Stimulated activated CD4-positive, alpha-beta T cell treated with anti-CD3 and anti-CD28 coated beads, Interleukin-12 subunit alpha, Interleukin-12 subunit beta, amount 100 ng/mL, for 48 hours (primary cell): ENCODE data around the gene ME3.

Experiments used
- DNase-seq, 3 donors: peaks; one replicate each; pipeline ENCODE4 v3.0.0-alpha.2; 2020; ENCODE audit warnings: low read depth in 2 of 3, low spot score in 1 of 3

The ME3 gene

GRCh38 chr11:86672007-86672621 lies at the start of gene ME3:
ME3 (minus strand) TSS chr11:86672616.
- DNase-seq, result peak; percentile 24 to 26 (median 26)

- DNase-seq, result no peak
Observed at GRCh38 chr11:86722006-86722405, 49.6 kb upstream of the ME3 start.

DNA sequence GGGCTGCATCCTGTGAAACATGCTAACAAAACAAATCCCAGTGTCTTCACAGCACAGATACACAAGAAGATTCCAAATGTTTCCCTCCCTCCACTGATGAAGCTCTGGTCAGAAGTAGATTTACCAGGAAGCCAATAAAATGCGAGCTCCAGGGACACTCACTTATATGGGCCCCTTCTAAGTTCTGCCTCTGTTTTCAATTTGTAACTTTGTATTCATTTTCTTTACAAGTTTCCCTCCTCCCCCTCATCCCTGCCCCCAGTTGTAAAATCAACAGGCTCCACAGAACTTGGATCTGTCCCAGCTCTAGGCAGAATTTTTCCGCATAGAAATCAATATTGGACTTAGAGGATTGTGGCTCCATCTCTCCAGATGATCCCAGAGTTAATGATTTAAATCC lies 48.1 kb upstream of the ME3 start:
- no peak for DNase-seq

DNA sequence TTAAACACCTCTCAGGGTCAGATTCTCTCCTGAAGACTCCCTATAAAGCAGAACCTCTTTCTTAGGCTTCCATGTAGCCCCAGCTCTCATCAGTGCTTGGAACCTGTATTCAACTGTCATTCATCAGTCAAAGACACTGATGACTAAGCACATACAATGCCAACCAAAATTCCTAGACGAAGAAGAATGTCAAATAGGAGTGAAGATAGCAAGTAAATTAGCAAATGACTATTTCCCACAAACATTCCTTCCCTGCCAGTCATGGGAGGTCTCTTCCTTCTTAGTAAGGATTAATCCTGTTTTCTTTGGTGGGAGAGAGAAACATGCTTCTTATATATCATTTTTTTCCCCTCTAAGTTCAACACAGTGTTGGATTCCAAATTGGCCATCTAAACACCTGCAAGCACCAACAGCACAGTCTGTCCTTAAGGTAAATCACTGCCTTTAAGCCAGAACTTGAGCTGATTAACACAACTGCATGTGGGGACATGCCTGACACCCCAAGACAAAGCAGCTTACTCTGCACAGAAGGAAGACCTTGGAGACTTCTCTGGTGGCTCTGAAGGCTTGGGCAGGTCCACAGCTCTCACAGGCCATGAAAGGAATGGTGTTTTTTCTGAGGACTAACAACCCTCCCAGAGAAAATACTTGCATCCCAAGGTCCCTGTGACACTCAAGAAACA lies 47.5 kb upstream of the ME3 start:
- DNase-seq, result no peak

DNA sequence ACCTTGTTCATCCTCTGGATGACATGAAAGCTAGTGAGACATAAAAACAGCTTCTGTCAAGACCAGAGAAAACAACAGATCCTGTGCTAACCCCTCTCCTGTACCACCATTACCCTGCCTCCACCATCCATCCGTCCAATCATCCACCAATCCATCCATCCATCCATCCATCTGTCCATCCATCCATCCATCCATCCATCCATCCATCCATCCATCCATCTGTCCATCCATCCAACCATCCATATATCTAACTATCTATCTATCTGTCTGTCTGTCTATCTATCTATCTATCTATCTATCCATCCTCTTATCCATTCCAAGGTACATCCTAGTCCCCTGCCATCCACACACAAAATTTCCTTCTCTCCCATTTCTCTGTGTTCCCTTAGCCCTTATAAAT lies 46.6 kb upstream of the ME3 start:
- DNase-seq, result no peak

- no peak for DNase-seq
Observed at GRCh38 chr11:86718521-86718920, 46.1 kb upstream of the ME3 start.

- DNase-seq, result no peak
Observed at GRCh38 chr11:86717817-86718501, 45.5 kb upstream of the ME3 start.

DNA sequence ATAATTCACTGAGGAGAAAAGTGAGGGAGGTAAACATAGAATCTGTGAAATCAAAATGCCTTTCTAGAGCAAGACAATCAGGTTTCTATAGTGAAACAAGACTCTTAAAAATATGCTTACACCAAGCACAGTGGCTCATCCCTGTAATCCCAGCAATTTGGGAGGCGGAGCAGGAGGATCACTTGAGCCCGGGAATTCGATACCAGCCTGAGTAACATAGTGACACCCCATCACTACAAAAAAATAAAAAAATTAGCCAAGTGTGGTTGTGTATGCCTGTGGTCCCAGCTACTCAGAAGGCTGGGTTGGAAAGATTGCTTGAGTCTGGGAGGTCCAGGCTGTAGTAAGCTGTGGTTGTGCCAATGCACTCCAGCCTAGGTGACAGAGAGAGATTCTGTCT lies 43.2 kb upstream of the ME3 start:
- DNase-seq, result no peak

- DNase-seq, result no peak
Observed at GRCh38 chr11:86713552-86713951, 41.1 kb upstream of the ME3 start.

DNA sequence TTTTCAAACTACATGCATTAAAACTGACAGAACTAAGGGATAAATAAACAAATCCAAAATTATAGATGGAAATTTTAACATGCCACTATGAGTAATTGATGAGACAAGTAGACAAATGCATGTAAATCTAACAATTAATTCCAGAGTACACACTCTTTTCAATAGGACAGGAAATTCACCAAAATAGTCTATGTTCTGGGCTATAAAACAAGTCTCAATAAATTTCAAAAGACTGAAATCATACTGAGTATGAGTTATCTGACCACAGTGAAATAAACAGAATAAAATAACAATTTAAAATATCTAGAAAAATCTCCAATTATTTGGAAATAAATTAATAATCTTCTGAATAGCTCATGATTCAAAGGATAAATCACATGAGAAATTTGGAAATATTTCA lies 38.5 kb upstream of the ME3 start:
- DNase-seq, result no peak

GRCh38 chr11:86708669-86709068 lies 36.3 kb upstream of the ME3 start:
- no peak for DNase-seq

DNA sequence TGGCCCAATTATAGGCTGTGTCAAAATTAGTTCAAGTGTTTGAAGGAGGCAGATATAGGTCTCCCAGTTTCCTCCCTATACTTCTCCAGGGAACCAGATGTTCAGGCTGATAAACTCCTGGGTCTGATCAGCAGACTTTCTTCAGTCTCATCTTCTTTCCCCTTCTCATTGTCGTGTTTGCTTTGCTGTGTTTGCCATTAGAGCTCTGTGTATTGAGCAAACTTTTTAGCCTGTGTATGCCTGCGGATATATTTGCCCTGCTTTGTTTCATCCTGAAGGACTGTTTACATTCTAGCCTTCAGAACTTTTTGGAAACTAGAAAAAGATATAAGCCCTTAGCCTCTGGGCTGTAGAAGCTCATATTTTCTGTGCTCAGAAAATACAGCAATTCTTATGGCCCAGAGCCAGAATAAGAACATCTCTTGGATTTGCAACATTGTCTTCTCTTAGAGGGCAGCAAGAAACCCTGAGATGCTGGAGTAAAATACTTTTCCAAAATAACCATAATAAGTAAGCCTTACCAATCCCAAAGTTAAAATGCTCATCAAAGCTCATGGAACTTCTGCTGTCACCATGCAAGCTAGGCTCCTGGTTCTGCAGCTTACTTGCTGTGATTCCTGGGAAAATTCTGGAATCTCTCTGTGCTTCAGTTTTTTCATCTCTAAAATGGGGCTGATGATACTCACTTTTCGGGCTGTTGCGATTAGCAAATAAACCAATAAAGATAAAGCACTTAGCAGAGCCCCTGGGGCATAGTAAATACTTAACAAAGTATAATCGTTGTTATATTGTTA lies 34.1 kb upstream of the ME3 start:
- DNase-seq, result no peak

DNA sequence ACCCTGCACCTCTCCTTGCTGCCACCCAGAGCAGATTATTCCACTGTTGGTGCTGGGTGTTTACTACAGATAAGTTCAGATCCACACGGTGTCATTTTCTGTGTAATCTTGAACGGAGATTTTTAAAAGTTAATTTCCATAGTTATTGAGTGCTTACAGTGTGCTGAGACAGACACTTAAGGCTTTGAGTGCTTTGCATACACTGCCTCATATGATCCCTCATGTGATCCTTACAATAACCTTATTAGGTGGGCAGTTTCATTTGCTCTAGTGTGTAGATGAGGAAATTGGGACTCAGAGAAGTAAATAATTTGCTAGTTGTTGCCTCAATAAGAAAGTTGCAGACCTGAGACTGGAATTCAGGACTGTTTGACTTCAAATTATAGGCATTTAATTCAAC lies 32.3 kb upstream of the ME3 start:
- no peak for DNase-seq

- DNase-seq, result no peak
Observed at GRCh38 chr11:86703987-86704386, 31.6 kb upstream of the ME3 start.

DNA sequence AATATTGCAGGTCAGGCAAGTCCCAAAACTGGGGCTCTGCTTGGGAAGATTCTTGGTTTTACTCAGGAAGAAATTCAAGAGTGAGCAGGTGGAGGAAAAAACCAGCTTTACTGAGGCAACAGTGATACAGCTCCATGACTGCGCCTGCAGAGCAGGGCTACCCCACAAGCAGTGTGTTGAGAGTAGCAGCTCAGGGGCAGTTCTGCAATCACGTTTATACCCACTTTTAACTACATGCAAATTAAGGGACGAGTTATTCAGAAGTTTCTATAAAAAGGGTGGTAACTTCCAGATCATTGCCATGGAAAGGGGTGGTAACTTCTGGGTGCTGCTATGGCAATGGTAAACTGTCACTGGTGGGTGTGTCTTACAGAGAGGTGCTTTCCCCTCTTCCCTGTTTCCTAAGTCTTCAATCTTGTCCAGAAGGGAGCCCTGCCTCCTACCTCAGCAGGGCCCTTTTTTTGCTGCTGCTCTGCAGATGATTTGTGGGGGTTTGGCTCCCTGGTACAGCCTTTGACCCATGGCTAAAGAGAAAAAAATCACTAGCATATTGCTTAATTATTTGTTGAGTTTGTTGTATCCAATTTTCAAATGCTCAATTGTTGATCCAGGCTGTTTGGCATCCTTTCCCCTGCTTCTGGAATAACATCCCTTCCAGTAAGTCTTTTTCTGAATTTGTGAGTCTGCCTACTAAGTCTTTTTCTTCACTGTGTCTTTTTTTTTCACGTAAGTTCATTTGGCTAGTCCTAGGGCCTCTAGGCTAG lies 30.0 kb upstream of the ME3 start:
- DNase-seq, result no peak

DNA sequence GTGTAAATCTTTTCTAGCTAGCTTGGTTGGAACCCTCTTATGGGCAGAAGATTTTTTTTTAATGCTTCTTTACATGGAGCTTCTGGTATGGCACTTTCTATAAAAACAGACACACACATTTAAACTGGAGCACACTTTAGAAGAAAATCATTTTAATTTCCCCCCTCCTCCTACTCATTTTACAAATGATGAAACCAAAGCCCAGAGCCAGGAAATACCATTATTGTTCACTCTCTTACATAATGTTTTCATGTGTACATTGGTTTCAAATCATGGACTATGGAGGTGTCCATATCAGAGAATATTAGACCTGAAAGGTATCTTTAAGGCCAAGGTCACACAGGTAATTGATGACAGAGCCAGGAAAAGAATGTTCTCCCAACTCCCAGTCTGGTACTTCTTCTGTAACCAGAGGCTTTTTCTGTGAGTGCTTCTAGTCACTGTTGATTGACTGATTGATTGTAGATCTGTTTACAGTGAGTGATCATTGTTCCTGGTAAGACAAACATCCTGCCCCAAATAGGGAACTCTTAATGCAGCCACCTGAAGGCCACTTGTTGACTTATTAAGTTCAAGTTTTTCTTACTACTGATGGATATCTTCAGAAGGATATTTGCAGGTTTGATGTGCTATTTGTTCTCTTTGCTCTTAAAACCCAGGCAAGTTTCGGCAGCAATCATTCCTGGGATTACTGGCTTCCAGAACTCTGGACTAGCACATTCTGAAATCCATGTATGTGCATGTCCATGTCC lies 26.8 kb upstream of the ME3 start:
- no peak for DNase-seq

- no peak for DNase-seq
Observed at GRCh38 chr11:86698639-86699038, 26.2 kb upstream of the ME3 start.

- no peak for DNase-seq
Observed at GRCh38 chr11:86696451-86696850, 24.0 kb upstream of the ME3 start.

GRCh38 chr11:86696004-86696403 lies 23.6 kb upstream of the ME3 start:
- DNase-seq, result no peak

DNA sequence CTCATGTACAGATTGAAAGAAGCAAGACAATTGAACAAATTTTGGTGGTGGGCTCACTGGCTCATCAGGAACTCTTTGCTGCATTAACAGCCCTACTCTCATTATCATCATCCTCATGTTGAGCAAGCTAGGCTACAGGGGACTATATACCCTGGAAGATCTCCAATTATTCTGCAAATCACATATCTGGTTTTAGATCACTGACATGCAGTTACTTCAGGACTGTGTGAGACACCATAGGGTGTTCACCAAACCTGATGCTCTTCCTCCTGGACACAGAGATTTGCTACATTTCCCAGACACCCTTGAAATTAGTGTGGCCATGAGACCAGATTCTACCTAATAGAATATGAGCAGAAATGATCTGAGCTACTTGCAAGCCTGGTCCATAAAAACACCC lies 23.0 kb upstream of the ME3 start:
- DNase-seq, result no peak
